H9 (cell line): ENCODE measurements around the gene PPP2R5B. TPM values are rescaled to one million over a fixed set of nuclear protein-coding genes. Genes with fewer than 3 reads are reported as not detected.
A peak's percentile ranks its signal among the peaks of the same experiment; 100 is the strongest.

Experiments
- DNase-seq: peaks from one replicate; pipeline ENCODE4 v3.0.0-alpha.2; 2017
- H2AFZ ChIP-seq: one replicate; pipeline ENCODE4 v1.6.1; 2013; ENCODE audit warnings: mild to moderate bottlenecking, low read length, control low read depth, moderate library complexity
- H2AK5ac ChIP-seq: 2 replicates; pipeline ENCODE4 v1.6.1; 2013; ENCODE audit warnings: low read length, control low read depth, mixed read lengths; ENCODE audit not compliant: insufficient read length
- H2BK120ac ChIP-seq: one replicate; pipeline ENCODE4 v1.6.1; 2013; ENCODE audit warnings: low read depth, mild to moderate bottlenecking, low read length, control low read depth, inconsistent platforms; ENCODE audit not compliant: poor library complexity, severe bottlenecking
- H2BK12ac ChIP-seq: 2 replicates; pipeline ENCODE4 v1.6.1; 2013; ENCODE audit warnings: low read length, control low read depth, mixed read lengths, low read depth; ENCODE audit not compliant: insufficient read length
- H2BK15ac ChIP-seq: 2 replicates; pipeline ENCODE4 v1.6.1; 2013; ENCODE audit warnings: low read depth, low read length, control low read depth
- H2BK20ac ChIP-seq: one replicate; pipeline ENCODE4 v1.6.1; 2013; ENCODE audit warnings: low read depth, mild to moderate bottlenecking, low read length, control low read depth, inconsistent platforms; ENCODE audit not compliant: poor library complexity, severe bottlenecking
- H2BK5ac ChIP-seq: 2 replicates; pipeline ENCODE4 v1.6.1; 2013; ENCODE audit warnings: low read length, control low read depth, mixed read lengths; ENCODE audit not compliant: insufficient read length
- H3K14ac ChIP-seq: 2 replicates; pipeline ENCODE4 v1.6.1; 2013; ENCODE audit warnings: low read length, control low read depth; ENCODE audit not compliant: insufficient read depth
- H3K18ac ChIP-seq: 2 replicates; pipeline ENCODE4 v1.6.1; 2013; ENCODE audit warnings: low read depth, mild to moderate bottlenecking, mixed read lengths, low read length, control low read depth; ENCODE audit not compliant: insufficient read length
- H3K23ac ChIP-seq: 2 replicates; pipeline ENCODE4 v1.6.1; 2013; ENCODE audit warnings: low read length, control low read depth, mixed read lengths, low read depth; ENCODE audit not compliant: insufficient read length
- H3K23me2 ChIP-seq: 2 replicates; pipeline ENCODE4 v1.6.1; 2013; ENCODE audit warnings: low read depth, mild to moderate bottlenecking, mixed read lengths, low read length, control low read depth; ENCODE audit not compliant: insufficient read length, poor library complexity, severe bottlenecking
- H3K27ac ChIP-seq: 2 replicates; pipeline ENCODE4 v1.5.1; 2013; ENCODE audit warnings: low read length, control low read depth, mixed read lengths, low read depth; ENCODE audit not compliant: insufficient read length
- H3K27me3 ChIP-seq: 2 replicates; pipeline ENCODE4 v1.6.1; 2013; ENCODE audit warnings: low read length, control low read depth, inconsistent platforms; ENCODE audit not compliant: insufficient read depth
- H3K4ac ChIP-seq: 2 replicates; pipeline ENCODE4 v1.6.1; 2013; ENCODE audit warnings: low read depth, mild to moderate bottlenecking, control low read depth, inconsistent platforms, low read length, moderate library complexity
- H3K4me1 ChIP-seq: 2 replicates; pipeline ENCODE4 v1.6.1; 2013; ENCODE audit warnings: low read length, control low read depth, inconsistent platforms; ENCODE audit not compliant: insufficient read depth
- H3K4me2 ChIP-seq: 2 replicates; pipeline ENCODE4 v1.6.1; 2013; ENCODE audit warnings: low read length, control low read depth, mixed read lengths; ENCODE audit not compliant: insufficient read length, insufficient read depth
- H3K56ac ChIP-seq: 2 replicates; pipeline ENCODE4 v1.6.1; 2013; ENCODE audit warnings: low read depth, mild to moderate bottlenecking, mixed read lengths, low read length, control low read depth; ENCODE audit not compliant: insufficient read length
- H3K79me1 ChIP-seq: 2 replicates; pipeline ENCODE4 v1.6.1; 2013; ENCODE audit warnings: low read depth, mild to moderate bottlenecking, moderate library complexity, low read length, control low read depth, inconsistent platforms; ENCODE audit not compliant: insufficient read depth, poor library complexity, severe bottlenecking
- H3K79me2 ChIP-seq: 2 replicates; pipeline ENCODE4 v1.6.1; 2013; ENCODE audit warnings: low read length, control low read depth, inconsistent platforms; ENCODE audit not compliant: insufficient read depth
- H3K9ac ChIP-seq: 2 replicates; pipeline ENCODE4 v1.6.1; 2013; ENCODE audit warnings: low read length, control low read depth, mixed read lengths; ENCODE audit not compliant: insufficient read length; ENCODE audit errors: extremely low read depth
- H3K9me3 ChIP-seq: one replicate; pipeline ENCODE4 v1.6.1; 2013; ENCODE audit warnings: low read depth, low read length, inconsistent platforms; ENCODE audit not compliant: control insufficient read depth
- H3T11ph ChIP-seq: one replicate; pipeline ENCODE4 v1.6.1; 2013; ENCODE audit warnings: mild to moderate bottlenecking, low read length, control low read depth, inconsistent platforms
- H4K20me1 ChIP-seq: one replicate; pipeline ENCODE4 v1.6.1; 2013; ENCODE audit not compliant: control insufficient read depth, insufficient read length, insufficient read depth
- H4K5ac ChIP-seq: 2 replicates; pipeline ENCODE4 v1.6.1; 2013; ENCODE audit warnings: low read depth, mild to moderate bottlenecking, mixed read lengths, low read length, control low read depth; ENCODE audit not compliant: insufficient read length
- H4K8ac ChIP-seq: replicated peaks from 2 replicates; pipeline ENCODE4 v1.6.1; 2013; ENCODE audit warnings: low read length, control low read depth, mixed read lengths, low read depth; ENCODE audit not compliant: insufficient read length
- H4K91ac ChIP-seq: 2 replicates; pipeline ENCODE4 v1.6.1; 2013; ENCODE audit warnings: low read depth, mild to moderate bottlenecking, moderate library complexity, mixed read lengths, low read length, control low read depth; ENCODE audit not compliant: insufficient read length
- H3K27ac Mint-ChIP-seq, 3 experiments: 2 replicates in 2 of 3; 3 replicates in 1 of 3; pipeline ENCODE4 v1.8.0; 2020 to 2021; ENCODE audit warnings: mixed read lengths in 3 of 3, mild to moderate bottlenecking in 1 of 3, moderate library complexity in 1 of 3
- H3K27me3 Mint-ChIP-seq: 2 replicates; pipeline ENCODE4 v1.8.0; 2021; ENCODE audit warnings: low read depth, mild to moderate bottlenecking, moderate library complexity, mixed read lengths
- H3K36me3 Mint-ChIP-seq, 3 experiments: 2 replicates in 2 of 3; 3 replicates in 1 of 3; pipeline ENCODE4 v1.8.0; 2020 to 2021; ENCODE audit warnings: low read depth in 3 of 3, mixed read lengths in 3 of 3; ENCODE audit not compliant: insufficient read depth in 1 of 3
- H3K4me1 Mint-ChIP-seq, 2 experiments: 2 replicates each; pipeline ENCODE4 v1.8.0; 2020; ENCODE audit warnings: mixed read lengths in 2 of 2
- H3K4me3 Mint-ChIP-seq, 2 experiments: 2 replicates in 1 of 2; 3 replicates in 1 of 2; pipeline ENCODE4 v1.8.0; 2020 to 2021; ENCODE audit warnings: mild to moderate bottlenecking in 2 of 2, mixed read lengths in 2 of 2, moderate library complexity in 1 of 2
- H3K9me3 Mint-ChIP-seq, 2 experiments: 2 replicates in 1 of 2; 3 replicates in 1 of 2; pipeline ENCODE4 v1.8.0; 2020; ENCODE audit warnings: mild to moderate bottlenecking in 2 of 2, mixed read lengths in 2 of 2, moderate library complexity in 1 of 2
- CTCF ChIP-seq: fragments of 200-600 bp; sonication (generic); conservative IDR thresholded peaks from 3 replicates; pipeline ENCODE4 v1.8.0; 2021; ENCODE audit warnings: antibody characterized with exemption, mild to moderate bottlenecking
- WGBS: extraction: QIAGEN DNeasy Blood & Tissue Kit; methylation state at CpG from one replicate; pipeline ENCODE4 v1.1.7; 2013; ENCODE audit warnings: missing lambda C conversion rate, low lambda C conversion rate, mixed read lengths; ENCODE audit not compliant: insufficient read length; ENCODE audit errors: extremely low coverage; 5-methylcytosine and 5-hydroxymethylcytosine counted together
- total RNA-seq: library from RNA; stranded (reverse); gene quantifications from 2 replicates; pipeline ENCODE4 v1.2.1, GENCODE V29; 2021

The PPP2R5B gene
- total RNA-seq, 1 experiment from 2014 or later = 6.3 TPM

- no peak overlapping the region for H3K4me2 ChIP-seq
- H3K4me3 Mint-ChIP-seq = no peak overlapping the region
- H2AK5ac ChIP-seq = no peak overlapping the region
- no peak overlapping the region for H2BK120ac ChIP-seq
- H3K23me2 ChIP-seq = no peaks in the 10 kb centered on the region
- no peak overlapping the region for H4K5ac ChIP-seq
- H3K36me3 Mint-ChIP-seq = no peaks in the 10 kb centered on the region
- H3K18ac ChIP-seq = no peak overlapping the region
- no peak overlapping the region for H2BK5ac ChIP-seq
- no peak overlapping the region for H3K27ac ChIP-seq
- no peak overlapping the region for H2BK15ac ChIP-seq
- H3K9ac ChIP-seq = no peak overlapping the region
- H4K91ac ChIP-seq = no peak overlapping the region
- no peaks in the 10 kb centered on the region for H3K27me3 ChIP-seq
- no peak overlapping the region for H3K14ac ChIP-seq
- peaks cover 19% of the 10 kb centered on the region for H3K27me3 Mint-ChIP-seq
- no peak overlapping the region for H2BK20ac ChIP-seq
- no peak overlapping the region for H3T11ph ChIP-seq
- no peaks in the 10 kb centered on the region for H3K9me3 Mint-ChIP-seq
- H3K56ac ChIP-seq = no peak overlapping the region
- TF ChIP-seq CTCF = no peak
- no CpG with 5 or more reads among the region's 5 CpGs for WGBS
- H3K79me2 ChIP-seq = no peaks in the 10 kb centered on the region
- no peaks in the 10 kb centered on the region for H3K9me3 ChIP-seq
- H2AFZ ChIP-seq = peak overlapping the region; percentile 17
- no peak overlapping the region for H3K27ac Mint-ChIP-seq
- no peak for DNase-seq
- no peak overlapping the region for H3K23ac ChIP-seq
- H2BK12ac ChIP-seq = no peak overlapping the region
- no peaks in the 10 kb centered on the region for H3K79me1 ChIP-seq
- H3K4me1 Mint-ChIP-seq = no peaks in the 10 kb centered on the region
- no peak overlapping the region for H3K4ac ChIP-seq
- no peak overlapping the region for H4K8ac ChIP-seq
- no peaks in the 10 kb centered on the region for H3K4me1 ChIP-seq
- no peaks in the 10 kb centered on the region for H4K20me1 ChIP-seq
These were observed 22.8 kb downstream of the PPP2R5B start for GRCh38 chr11:64947208-64947814.
